ENCODE results near the gene AEN.
"Not testable (repeated sequence)": the region's sequence is repeated elsewhere in the genome, so short reads cannot be mapped to it uniquely, and the experiment has no call there.

Gene AEN

GRCh38 chr15:88630798-88631463 lies 9.8 kb downstream of the AEN start:
- CTCF ChIA-PET: interaction anchor here (1.0 to 1.6 kb wide), 3 partner anchors 9 to 33 kb away, joined by 3 read pairs; no protein-coding TSS in a partner anchor
- no peaks in the 10 kb centered on the region for H3K27me3 Mint-ChIP-seq
- no peak overlapping the region for H3K4me3 Mint-ChIP-seq
- DNase-seq: no peak
- peak overlapping the region; percentile 91 for H3K27ac Mint-ChIP-seq
- H3K36me3 Mint-ChIP-seq: peaks cover 77% of the 10 kb centered on the region
- peaks cover 96% of the 10 kb centered on the region for H3K4me1 Mint-ChIP-seq
- H3K9me3 Mint-ChIP-seq: no peaks in the 10 kb centered on the region

- H3K36me3 Mint-ChIP-seq: peaks cover 80% of the 10 kb centered on the region
- no peak overlapping the region for H3K4me3 Mint-ChIP-seq
- H3K27ac Mint-ChIP-seq: peak overlapping the region; percentile 91
- no peaks in the 10 kb centered on the region for H3K27me3 Mint-ChIP-seq
- peaks cover 96% of the 10 kb centered on the region for H3K4me1 Mint-ChIP-seq
- H3K9me3 Mint-ChIP-seq: no peaks in the 10 kb centered on the region
- CTCF ChIA-PET: interaction anchor here (1.0 to 1.6 kb wide), 2 partner anchors 18 to 32 kb away, joined by 3 read pairs; no protein-coding TSS in a partner anchor
- DNase-seq: no peak
Observed at GRCh38 chr15:88631464-88632028, 10.4 kb downstream of the AEN start.

GRCh38 chr15:88632797-88633196 lies 11.7 kb downstream of the AEN start:
- H3K4me3 Mint-ChIP-seq, H3K9me3 Mint-ChIP-seq, H3K27me3 Mint-ChIP-seq: not testable (repeated sequence)
- CTCF ChIA-PET: interaction anchor here (1.6 to 4.0 kb wide), 2 partner anchors 8 to 31 kb away, joined by 3 to 23 read pairs; no protein-coding TSS in a partner anchor
- peak; percentile 45 for DNase-seq
- H3K27ac Mint-ChIP-seq: peak overlapping the region; percentile 91
- H3K36me3 Mint-ChIP-seq: peaks cover 78% of the 10 kb centered on the region
- peaks cover 96% of the 10 kb centered on the region for H3K4me1 Mint-ChIP-seq

DNA sequence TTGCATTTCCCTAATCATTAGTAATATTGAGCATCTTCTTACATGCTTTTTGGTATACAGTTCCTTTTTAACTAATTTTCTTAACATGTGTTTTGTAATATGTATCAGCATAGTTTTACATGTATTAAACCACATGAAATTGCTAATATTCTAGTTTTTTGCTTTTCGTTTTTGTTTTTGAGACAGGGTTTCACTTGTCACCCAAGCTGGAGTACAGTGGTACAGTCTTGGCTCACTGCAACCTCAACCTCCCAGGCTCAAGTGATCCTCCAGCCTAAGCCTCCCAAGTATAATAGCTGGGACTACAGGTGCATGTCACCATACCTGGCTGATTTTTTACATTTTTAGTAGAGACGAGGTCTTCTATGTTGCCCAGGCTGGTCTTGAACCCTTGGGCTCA lies 13.3 kb downstream of the AEN start:
- H3K27ac Mint-ChIP-seq: peak overlapping the region; percentile 91
- H3K27me3 Mint-ChIP-seq: no peaks in the 10 kb centered on the region
- H3K4me3 Mint-ChIP-seq: no peak overlapping the region
- no peak for DNase-seq
- H3K4me1 Mint-ChIP-seq: peaks cover 91% of the 10 kb centered on the region
- peaks cover 65% of the 10 kb centered on the region for H3K36me3 Mint-ChIP-seq
- CTCF ChIA-PET: interaction anchor here (4.0 kb wide), 1 partner anchor 10 kb away, joined by 23 read pairs; no protein-coding TSS in a partner anchor
- no peaks in the 10 kb centered on the region for H3K9me3 Mint-ChIP-seq

- peak overlapping the region; percentile 74 for H3K4me3 Mint-ChIP-seq
- peak; percentile 62 for DNase-seq
- CTCF ChIA-PET: interaction anchor here (1.0 to 4.0 kb wide), 3 partner anchors 9 to 13 kb away, joined by 4 to 23 read pairs (median 5); partner anchors contain the start of gene AEN
- no peaks in the 10 kb centered on the region for H3K27me3 Mint-ChIP-seq
- H3K4me1 Mint-ChIP-seq: peaks cover 91% of the 10 kb centered on the region
- H3K9me3 Mint-ChIP-seq: no peaks in the 10 kb centered on the region
- peaks cover 63% of the 10 kb centered on the region for H3K36me3 Mint-ChIP-seq
- H3K27ac Mint-ChIP-seq: peak overlapping the region; percentile 91
Observed at GRCh38 chr15:88635318-88635717, 14.2 kb downstream of the AEN start.

DNA sequence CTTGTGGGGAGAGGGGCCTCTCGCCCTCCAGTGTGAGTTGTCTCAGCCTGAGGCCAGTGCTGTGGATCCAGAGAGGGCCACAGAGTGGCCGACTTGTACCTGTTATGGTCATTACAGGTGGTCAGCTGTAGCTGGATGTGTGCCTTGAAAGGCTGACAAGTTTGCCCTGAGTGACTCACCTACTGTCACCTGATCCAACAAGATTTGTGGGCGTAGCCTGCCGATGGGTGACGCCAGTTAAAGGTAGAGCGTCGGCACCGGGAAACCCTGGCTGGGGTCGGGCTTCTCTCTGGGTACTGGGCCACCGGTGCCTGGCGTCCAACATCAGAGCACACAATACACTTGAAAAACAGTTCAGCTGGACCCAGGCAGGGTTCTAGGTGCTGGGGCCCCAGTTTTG lies 14.9 kb downstream of the AEN start:
- Mint-ChIP-seq H3K27me3 (no peaks in the 10 kb centered on the region), H3K36me3 (peaks cover 59% of the 10 kb centered on the region), H3K27ac (peak overlapping the region; percentile 91), H3K9me3 (no peaks in the 10 kb centered on the region), H3K4me3 (peak overlapping the region; percentile 74), H3K4me1 (peaks cover 88% of the 10 kb centered on the region)
- DNase-seq: peak; percentile 84
- CTCF ChIA-PET: interaction anchor here (1.0 to 4.0 kb wide), 3 partner anchors 9 to 14 kb away, joined by 4 to 23 read pairs (median 5); partner anchors contain the start of gene AEN

- H3K4me3 Mint-ChIP-seq: peak overlapping the region; percentile 74
- no peaks in the 10 kb centered on the region for H3K27me3 Mint-ChIP-seq
- H3K36me3 Mint-ChIP-seq: peaks cover 53% of the 10 kb centered on the region
- no peaks in the 10 kb centered on the region for H3K9me3 Mint-ChIP-seq
- peaks cover 85% of the 10 kb centered on the region for H3K4me1 Mint-ChIP-seq
- DNase-seq: no peak
- peak overlapping the region; percentile 91 for H3K27ac Mint-ChIP-seq
- CTCF ChIA-PET: interaction anchor here (1.3 to 4.0 kb wide), 2 partner anchors 10 to 12 kb away, joined by 5 to 23 read pairs; no protein-coding TSS in a partner anchor
Observed at GRCh38 chr15:88636654-88637053, 15.5 kb downstream of the AEN start.

DNA sequence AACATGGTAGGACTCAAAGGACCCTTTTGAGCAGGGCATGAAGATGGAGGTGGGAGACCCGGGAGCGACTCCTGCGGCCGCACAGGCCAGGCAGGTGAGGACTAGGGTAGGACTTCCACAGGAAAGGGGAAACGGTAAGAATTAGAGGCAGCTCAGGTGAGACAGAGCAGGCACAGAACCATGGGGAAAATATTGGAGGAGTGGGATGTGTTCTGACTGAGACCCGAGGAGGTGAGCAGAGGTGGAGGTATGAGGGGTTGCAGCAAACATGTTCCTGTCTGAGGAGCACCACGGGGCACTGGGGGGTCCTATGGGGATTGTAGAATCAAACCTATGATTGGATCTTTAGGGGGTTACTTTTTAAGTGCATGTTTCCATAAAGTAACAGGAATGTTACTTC lies 16.3 kb downstream of the AEN start:
- Mint-ChIP-seq H3K4me1 (peaks cover 82% of the 10 kb centered on the region), H3K36me3 (peaks cover 50% of the 10 kb centered on the region), H3K27me3 (no peaks in the 10 kb centered on the region), H3K27ac (peak overlapping the region; percentile 91), H3K9me3 (no peaks in the 10 kb centered on the region), H3K4me3 (peak overlapping the region; percentile 74)
- CTCF ChIA-PET: no interaction called here
- DNase-seq: no peak

- Mint-ChIP-seq H3K4me3 (peak overlapping the region; percentile 74), H3K27me3 (no peaks in the 10 kb centered on the region), H3K9me3 (no peaks in the 10 kb centered on the region), H3K36me3 (peaks cover 47% of the 10 kb centered on the region), H3K4me1 (peaks cover 80% of the 10 kb centered on the region), H3K27ac (peak overlapping the region; percentile 91)
- no peak for DNase-seq
- CTCF ChIA-PET: interaction anchor here (0.7 to 1.4 kb wide), 8 partner anchors 15 to 263 kb away, joined by 3 to 8 read pairs (median 3); partner anchors contain the start of genes MRPL46 and MRPS11
Observed at GRCh38 chr15:88637841-88638625, 16.9 kb downstream of the AEN start.

DNA sequence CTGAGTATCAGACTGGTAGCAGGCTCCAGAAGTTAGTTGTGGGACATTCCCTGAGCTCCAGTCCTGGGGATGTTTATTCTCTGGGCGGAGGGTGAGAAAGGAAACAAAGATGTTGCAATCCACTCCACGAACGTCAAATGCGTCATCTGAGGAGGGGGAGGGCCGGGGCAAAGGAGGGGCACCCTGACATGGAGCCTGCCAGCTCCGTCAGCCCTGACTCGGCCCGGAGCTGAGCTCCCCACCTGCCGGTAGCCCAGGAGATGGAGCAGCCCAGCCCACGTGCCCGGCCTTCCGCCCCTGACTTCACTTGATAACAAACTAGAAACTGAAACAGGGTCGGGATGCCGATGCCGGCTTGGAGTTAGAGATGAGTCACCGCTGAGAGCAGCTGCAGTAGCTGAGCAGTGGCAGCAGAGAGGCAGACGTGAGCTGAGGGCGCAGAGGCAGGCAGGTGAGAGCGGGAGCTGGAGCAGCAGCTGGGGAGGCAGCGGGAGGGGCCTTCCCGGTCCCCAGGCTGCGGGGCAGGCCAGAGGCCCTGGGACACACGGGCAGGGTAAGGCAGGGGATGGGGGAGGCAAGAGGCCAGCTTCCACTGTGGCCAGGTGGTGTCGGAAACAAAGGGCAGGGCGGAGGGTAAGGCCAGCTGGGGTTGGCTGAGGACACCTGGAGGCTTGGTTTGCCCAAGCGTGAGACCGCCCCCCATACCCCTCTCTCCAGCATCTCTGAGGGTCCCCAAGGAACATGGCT lies 17.7 kb downstream of the AEN start, which contains the start of gene ISG20:
Gene ISG20, plus strand, starts transcription at position 391 of the 747 bp plus-strand sequence. Its CDS starts 351 bp downstream, at position 742.
- DNase-seq: peak; percentile 99
- Mint-ChIP-seq H3K27me3 (no peaks in the 10 kb centered on the region), H3K36me3 (peaks cover 46% of the 10 kb centered on the region), H3K4me3 (peak within 1 kb of the TSS; percentile 74), H3K9me3 (no peaks in the 10 kb centered on the region), H3K27ac (peak within 1 kb of the TSS; percentile 91), H3K4me1 (peaks cover 75% of the 10 kb centered on the region)
- CTCF ChIA-PET: interaction anchor here (0.6 to 1.4 kb wide), 9 partner anchors 8 to 262 kb away, joined by 3 to 8 read pairs (median 3); partner anchors contain the start of genes MRPL46 and MRPS11

DNA sequence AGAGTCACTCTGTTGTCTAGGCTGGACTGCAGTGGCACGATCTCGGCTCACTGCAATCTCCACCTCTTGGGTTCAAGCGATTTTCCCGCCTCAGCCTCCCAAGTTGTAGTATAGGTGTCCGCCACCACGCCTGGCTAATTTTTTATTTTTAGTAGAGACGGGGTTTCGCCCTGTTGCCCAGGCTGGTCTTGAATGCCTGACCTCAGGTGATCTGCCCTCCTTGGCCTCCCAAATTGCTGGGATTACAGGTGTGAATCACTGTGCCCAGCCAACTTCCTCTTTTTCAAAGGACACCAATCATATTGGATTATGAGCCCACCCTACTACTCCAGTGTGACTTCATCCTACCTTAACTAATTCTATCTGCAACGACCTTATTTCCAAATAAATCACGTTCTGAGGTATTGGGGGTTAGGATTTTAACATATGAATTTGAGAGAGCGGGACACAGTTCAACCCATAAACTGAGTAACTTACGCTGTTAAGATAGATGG lies 20.9 kb downstream of the AEN start:
- Mint-ChIP-seq H3K9me3 (no peaks in the 10 kb centered on the region), H3K36me3 (peaks cover 47% of the 10 kb centered on the region), H3K4me3 (no peak overlapping the region), H3K27ac (peak overlapping the region; percentile 63), H3K4me1 (peaks cover 64% of the 10 kb centered on the region), H3K27me3 (no peaks in the 10 kb centered on the region)
- CTCF ChIA-PET: no interaction called here
- DNase-seq: no peak

GRCh38 chr15:88642514-88642913 lies 21.4 kb downstream of the AEN start:
- H3K27me3 Mint-ChIP-seq, H3K9me3 Mint-ChIP-seq, H3K4me3 Mint-ChIP-seq, DNase-seq, CTCF ChIA-PET: not testable (repeated sequence)
- H3K27ac Mint-ChIP-seq: peak overlapping the region; percentile 63
- H3K4me1 Mint-ChIP-seq: peaks cover 64% of the 10 kb centered on the region
- peaks cover 47% of the 10 kb centered on the region for H3K36me3 Mint-ChIP-seq

GRCh38 chr15:88644741-88645140 lies 23.6 kb downstream of the AEN start:
- Mint-ChIP-seq H3K4me1 (peaks cover 68% of the 10 kb centered on the region), H3K4me3 (no peak overlapping the region), H3K27ac (no peak overlapping the region), H3K36me3 (peaks cover 63% of the 10 kb centered on the region), H3K9me3 (no peaks in the 10 kb centered on the region), H3K27me3 (no peaks in the 10 kb centered on the region)
- DNase-seq: peak; percentile 2
- CTCF ChIA-PET: interaction anchor here (2.2 kb wide), 1 partner anchor 20 kb away, joined by 7 read pairs; no protein-coding TSS in a partner anchor
